Mucosa of stomach (tissue), 1 donor: ENCODE data around the gene RANBP9.

Experiments used
- H3K27me3 ChIP-seq: one replicate; pipeline ENCODE4 v1.7.0; 2013; ENCODE audit warnings: mild to moderate bottlenecking, low read length; ENCODE audit not compliant: control insufficient read depth, insufficient read depth
- H3K36me3 ChIP-seq: one replicate; pipeline ENCODE4 v1.7.0; 2013; ENCODE audit warnings: low read length; ENCODE audit not compliant: control insufficient read depth, insufficient read depth
- H3K4me1 ChIP-seq: one replicate; pipeline ENCODE4 v1.7.0; 2013; ENCODE audit warnings: mild to moderate bottlenecking, low read length; ENCODE audit not compliant: control insufficient read depth, insufficient read depth
- H3K4me3 ChIP-seq: one replicate; pipeline ENCODE4 v1.7.0; 2013; ENCODE audit warnings: low read length
- H3K9ac ChIP-seq: one replicate; pipeline ENCODE4 v1.7.0; 2013; ENCODE audit warnings: mild to moderate bottlenecking, low read length, moderate library complexity
- H3K9me3 ChIP-seq: one replicate; pipeline ENCODE4 v1.7.0; 2013; ENCODE audit warnings: mild to moderate bottlenecking, low read length, moderate library complexity; ENCODE audit not compliant: control insufficient read depth
- donor health status: Pancreatic carcinoma.

The RANBP9 gene

GRCh38 chr6:13576017-13576416 lies 135.6 kb downstream of the RANBP9 start:
- H3K9me3 ChIP-seq: no peaks in the 10 kb centered on the region
- no peak overlapping the region for H3K4me3 ChIP-seq
- no peak overlapping the region for H3K9ac ChIP-seq
- peaks cover 13% of the 10 kb centered on the region for H3K4me1 ChIP-seq
- no peaks in the 10 kb centered on the region for H3K27me3 ChIP-seq
- H3K36me3 ChIP-seq: no peaks in the 10 kb centered on the region

GRCh38 chr6:13575377-13575775 lies 136.3 kb downstream of the RANBP9 start:
- H3K36me3 ChIP-seq: no peaks in the 10 kb centered on the region
- H3K4me3 ChIP-seq: no peak overlapping the region
- H3K27me3 ChIP-seq: no peaks in the 10 kb centered on the region
- peak overlapping the region; percentile 93 for H3K9ac ChIP-seq
- no peaks in the 10 kb centered on the region for H3K9me3 ChIP-seq
- H3K4me1 ChIP-seq: peaks cover 13% of the 10 kb centered on the region

DNA sequence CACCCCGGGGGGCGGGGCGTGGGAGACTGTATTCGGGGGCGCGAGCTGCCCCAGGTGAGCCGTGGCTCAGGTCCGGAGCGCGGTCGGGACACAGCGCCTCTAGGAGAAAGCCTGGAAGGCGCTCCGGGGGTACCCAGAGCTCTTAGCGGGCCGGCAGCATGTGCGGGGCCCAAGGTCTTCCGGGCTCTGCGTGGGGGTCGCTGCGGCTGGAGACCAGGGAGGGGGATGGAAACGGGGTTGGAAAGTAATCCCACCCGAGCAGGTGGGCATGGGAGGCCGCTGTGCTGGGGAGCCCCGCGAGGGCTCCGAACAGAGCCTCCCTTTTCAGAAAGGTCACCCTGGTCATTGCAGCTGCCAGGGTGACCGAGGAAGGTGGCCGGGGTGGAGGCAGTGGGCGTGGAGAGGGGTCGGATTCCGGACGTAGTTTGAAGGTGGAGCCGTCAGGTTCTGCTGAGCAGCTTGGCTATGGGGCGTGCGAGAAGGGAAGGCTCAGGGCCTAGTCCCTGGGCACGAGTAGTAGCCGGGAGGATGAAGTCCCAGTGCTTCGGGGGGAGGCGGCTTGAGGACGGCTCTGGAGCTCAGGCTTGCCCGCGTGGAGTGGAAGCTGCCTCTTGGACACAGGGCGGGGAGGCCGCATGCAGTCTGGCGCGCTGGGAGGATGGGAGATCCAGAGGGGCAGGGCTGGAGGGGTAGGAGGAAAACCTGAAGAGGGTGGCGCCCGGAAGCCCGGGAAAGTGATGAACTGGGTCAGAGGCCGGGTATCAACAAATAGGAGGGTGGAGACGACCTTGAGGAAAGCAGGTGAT lies 136.9 kb downstream of the RANBP9 start, which contains the start of gene SIRT5:
Gene SIRT5 (plus strand): TSS at position 31 of the 806 bp plus-strand sequence. CDS start 9,510 bp downstream, outside the sequence.
- H3K4me1 ChIP-seq: peaks cover 13% of the 10 kb centered on the region
- H3K27me3 ChIP-seq: no peaks in the 10 kb centered on the region
- H3K4me3 ChIP-seq: peak within 1 kb of the TSS; percentile 77
- H3K9ac ChIP-seq: peak within 1 kb of the TSS; percentile 93
- H3K36me3 ChIP-seq: no peaks in the 10 kb centered on the region
- H3K9me3 ChIP-seq: no peaks in the 10 kb centered on the region

DNA sequence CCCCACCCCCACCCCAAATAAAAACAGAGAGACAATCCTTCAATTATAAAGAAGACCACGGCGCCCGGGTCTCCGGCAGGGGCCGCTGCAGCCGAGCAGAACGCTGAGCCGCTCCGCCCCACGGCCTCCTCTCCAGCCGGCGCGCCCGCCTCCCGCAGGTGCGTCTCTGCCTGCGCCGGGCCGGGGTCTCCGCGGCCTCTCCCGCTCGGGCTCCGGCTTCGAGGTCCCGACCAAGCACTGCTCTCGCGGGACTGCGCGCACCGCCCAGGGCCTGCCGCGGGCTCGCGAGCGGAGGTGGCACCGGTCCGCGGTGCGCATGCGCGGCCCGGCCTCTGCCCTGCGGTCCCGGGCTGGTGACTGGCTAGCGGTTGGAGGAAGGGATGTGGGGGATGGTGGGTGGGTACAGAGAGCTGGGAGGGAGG lies 137.5 kb downstream of the RANBP9 start:
- Histone ChIP-seq H3K9me3 (no peaks in the 10 kb centered on the region), H3K4me1 (peaks cover 13% of the 10 kb centered on the region), H3K36me3 (no peaks in the 10 kb centered on the region), H3K9ac (peak overlapping the region; percentile 93), H3K4me3 (peak overlapping the region; percentile 77), H3K27me3 (no peaks in the 10 kb centered on the region)

- no peaks in the 10 kb centered on the region for H3K36me3 ChIP-seq
- H3K9ac ChIP-seq: peak overlapping the region; percentile 93
- H3K9me3 ChIP-seq: no peaks in the 10 kb centered on the region
- H3K4me1 ChIP-seq: peaks cover 13% of the 10 kb centered on the region
- peak overlapping the region; percentile 48 for H3K4me3 ChIP-seq
- H3K27me3 ChIP-seq: no peaks in the 10 kb centered on the region
These were observed 137.9 kb downstream of the RANBP9 start for GRCh38 chr6:13573669-13574110.

- peak overlapping the region; percentile 93 for H3K9ac ChIP-seq
These were observed 138.5 kb downstream of the RANBP9 start for GRCh38 chr6:13572951-13573654.

GRCh38 chr6:13572240-13572639 lies 139.4 kb downstream of the RANBP9 start:
- H3K4me3 ChIP-seq: no peak overlapping the region
- H3K36me3 ChIP-seq: no peaks in the 10 kb centered on the region
- H3K9ac ChIP-seq: no peak overlapping the region
- H3K9me3 ChIP-seq: no peaks in the 10 kb centered on the region
- peaks cover 4% of the 10 kb centered on the region for H3K27me3 ChIP-seq
- peaks cover 13% of the 10 kb centered on the region for H3K4me1 ChIP-seq

More at GRCh38 chr6:13572951-13573654, 138.5 kb downstream of the RANBP9 start:
- H3K9me3 ChIP-seq: no peaks in the 10 kb centered on the region
- H3K27me3 ChIP-seq: peaks cover 4% of the 10 kb centered on the region
- peak overlapping the region; percentile 48 for H3K4me3 ChIP-seq
- no peaks in the 10 kb centered on the region for H3K36me3 ChIP-seq
- peaks cover 13% of the 10 kb centered on the region for H3K4me1 ChIP-seq
